Measurements from ENCODE around the gene ZNHIT6. TPM values are rescaled to one million over a fixed set of nuclear protein-coding genes. Genes with fewer than 3 reads are reported as not detected.

Gene ZNHIT6
- polyA plus RNA-seq, 1 donor (not counting 4 experiments of a cell fraction or from before 2014, with no cell fraction given): 20.9 TPM

DNA sequence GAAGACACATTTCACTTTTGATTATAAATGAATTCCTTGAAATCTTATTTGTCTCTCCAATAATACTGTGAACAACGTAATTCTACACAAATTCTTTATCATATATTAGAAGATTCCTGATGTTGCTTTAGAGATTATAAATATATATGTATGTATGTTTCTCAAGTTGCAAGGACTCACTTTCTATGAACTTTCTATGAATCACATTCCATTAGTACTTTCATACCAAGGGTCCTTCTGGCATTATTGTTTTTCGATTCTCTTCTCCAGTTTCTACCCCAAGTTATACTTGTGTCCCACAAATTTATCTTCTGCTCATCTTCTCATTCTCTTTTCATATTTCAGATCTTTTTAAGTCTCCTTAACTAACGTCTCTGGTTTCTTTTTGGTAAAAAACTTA is 55.9 kb downstream of the ZNHIT6 start:
- Histone ChIP-seq H3K9me3 (ENCODE audit: control insufficient read depth, low read depth, low read length) (no peaks in the 10 kb centered on the region), H3K79me2 (ENCODE audit: control insufficient read depth, insufficient read depth, low read length) (no peaks in the 10 kb centered on the region), H3K36me3 (ENCODE audit: control insufficient read depth in 2 of 2, extremely low read depth in 1 of 2, insufficient read depth in 2 of 2, low read length in 2 of 2) (peaks cover 5 to 7% of the 10 kb centered on the region in 2 experiments), H3K9ac (ENCODE audit: control insufficient read depth, extremely low read depth, insufficient read depth, low read length) (no peak overlapping the region), H3K27me3 (ENCODE audit: control insufficient read depth, extremely low read depth, insufficient read depth, low read length) (no peaks in the 10 kb centered on the region), H3K4me2 (ENCODE audit: control insufficient read depth, extremely low read depth, insufficient read depth, low read depth, low read length) (no peak overlapping the region), H4K20me1 (ENCODE audit: control insufficient read depth, extremely low read depth, insufficient read depth, low read length) (no peaks in the 10 kb centered on the region), H3K27ac (ENCODE audit: control insufficient read depth, insufficient read depth, low read length) (no peak overlapping the region), H2AFZ (ENCODE audit: control insufficient read depth, low read length) (no peak overlapping the region), H3K9me1 (ENCODE audit: control insufficient read depth, extremely low read depth, insufficient read depth, low read length) (no peaks in the 10 kb centered on the region), H3K4me3 (ENCODE audit: control insufficient read depth in 2 of 3, extremely low read depth in 1 of 3, insufficient read depth in 2 of 3, low read depth in 1 of 3, low read length in 3 of 3) (no peak overlapping the region), H3K4me1 (ENCODE audit: control insufficient read depth, extremely low read depth, insufficient read depth, low read length) (peaks cover 6% of the 10 kb centered on the region)
- TF ChIP-seq, protein P1, sequence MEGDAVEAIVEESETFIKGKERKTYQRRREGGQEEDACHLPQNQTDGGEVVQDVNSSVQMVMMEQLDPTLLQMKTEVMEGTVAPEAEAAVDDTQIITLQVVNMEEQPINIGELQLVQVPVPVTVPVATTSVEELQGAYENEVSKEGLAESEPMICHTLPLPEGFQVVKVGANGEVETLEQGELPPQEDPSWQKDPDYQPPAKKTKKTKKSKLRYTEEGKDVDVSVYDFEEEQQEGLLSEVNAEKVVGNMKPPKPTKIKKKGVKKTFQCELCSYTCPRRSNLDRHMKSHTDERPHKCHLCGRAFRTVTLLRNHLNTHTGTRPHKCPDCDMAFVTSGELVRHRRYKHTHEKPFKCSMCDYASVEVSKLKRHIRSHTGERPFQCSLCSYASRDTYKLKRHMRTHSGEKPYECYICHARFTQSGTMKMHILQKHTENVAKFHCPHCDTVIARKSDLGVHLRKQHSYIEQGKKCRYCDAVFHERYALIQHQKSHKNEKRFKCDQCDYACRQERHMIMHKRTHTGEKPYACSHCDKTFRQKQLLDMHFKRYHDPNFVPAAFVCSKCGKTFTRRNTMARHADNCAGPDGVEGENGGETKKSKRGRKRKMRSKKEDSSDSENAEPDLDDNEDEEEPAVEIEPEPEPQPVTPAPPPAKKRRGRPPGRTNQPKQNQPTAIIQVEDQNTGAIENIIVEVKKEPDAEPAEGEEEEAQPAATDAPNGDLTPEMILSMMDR (optimal IDR thresholded peaks at IDR 0.05 in 1 of 3, IDR thresholded peaks at IDR 0.05 in 1 of 3, conservative IDR thresholded peaks at IDR 0.05 in 1 of 3; ENCODE audit: extremely low read depth in 1 of 3, insufficient read depth in 2 of 3, low read length in 3 of 3): no peak
- no peak for TF ChIP-seq EZH2 (IDR thresholded peaks at IDR 0.05; ENCODE audit: low read length)
- dilution Hi-C loops (cut with MboI; ENCODE audit: extremely low pct_ligation_motif_present, low sequenced_read_pairs): no loop called here
- DNase-seq (ENCODE audit: low read depth, low spot score) (no peak), FAIRE-seq (no peak)

DNA sequence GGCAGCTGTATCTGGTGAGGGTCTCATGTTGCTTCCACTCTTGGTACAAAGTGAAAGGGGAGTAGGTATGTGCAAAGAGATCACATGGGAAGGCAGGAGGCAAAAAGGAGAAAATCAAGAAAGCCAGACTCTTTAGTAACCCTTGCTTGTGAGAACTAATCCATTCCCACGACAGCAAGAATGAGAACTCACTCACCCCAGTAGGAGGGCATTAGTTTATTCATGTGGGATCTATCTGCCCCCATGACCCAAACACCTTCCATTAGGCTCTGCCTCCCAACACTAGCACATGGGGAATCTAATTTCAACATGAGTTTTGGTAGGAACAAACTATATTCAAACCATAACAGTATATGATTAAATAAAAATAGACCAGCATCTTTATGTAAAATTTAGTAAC is 57.6 kb downstream of the ZNHIT6 start:
- peaks cover 5 to 7% of the 10 kb centered on the region in 2 experiments for H3K36me3 ChIP-seq (ENCODE audit: control insufficient read depth in 2 of 2, extremely low read depth in 1 of 2, insufficient read depth in 2 of 2, low read length in 2 of 2)
- dilution Hi-C loops (cut with MboI; ENCODE audit: extremely low pct_ligation_motif_present, low sequenced_read_pairs): no loop called here
- no peak for FAIRE-seq

More for the DNA sequence above, 57.6 kb downstream of the ZNHIT6 start:
- Histone ChIP-seq H4K20me1 (ENCODE audit: control insufficient read depth, extremely low read depth, insufficient read depth, low read length) (no peaks in the 10 kb centered on the region), H3K4me1 (ENCODE audit: control insufficient read depth, extremely low read depth, insufficient read depth, low read length) (peaks cover 6% of the 10 kb centered on the region), H3K79me2 (ENCODE audit: control insufficient read depth, insufficient read depth, low read length) (no peaks in the 10 kb centered on the region), H3K9me3 (ENCODE audit: control insufficient read depth, low read depth, low read length) (no peaks in the 10 kb centered on the region), H3K27ac (ENCODE audit: control insufficient read depth, insufficient read depth, low read length) (no peak overlapping the region), H3K4me2 (ENCODE audit: control insufficient read depth, extremely low read depth, insufficient read depth, low read depth, low read length) (no peak overlapping the region), H3K9me1 (ENCODE audit: control insufficient read depth, extremely low read depth, insufficient read depth, low read length) (no peaks in the 10 kb centered on the region), H3K9ac (ENCODE audit: control insufficient read depth, extremely low read depth, insufficient read depth, low read length) (no peak overlapping the region), H3K4me3 (ENCODE audit: control insufficient read depth in 2 of 3, extremely low read depth in 1 of 3, insufficient read depth in 2 of 3, low read depth in 1 of 3, low read length in 3 of 3) (no peak overlapping the region), H2AFZ (ENCODE audit: control insufficient read depth, low read length) (no peak overlapping the region), H3K27me3 (ENCODE audit: control insufficient read depth, extremely low read depth, insufficient read depth, low read length) (no peaks in the 10 kb centered on the region)
- no peak for DNase-seq (ENCODE audit: low read depth, low spot score)
- TF ChIP-seq EZH2 (IDR thresholded peaks at IDR 0.05; ENCODE audit: low read length): no peak
- TF ChIP-seq, protein P1 (optimal IDR thresholded peaks at IDR 0.05 in 1 of 3, IDR thresholded peaks at IDR 0.05 in 1 of 3, conservative IDR thresholded peaks at IDR 0.05 in 1 of 3; ENCODE audit: extremely low read depth in 1 of 3, insufficient read depth in 2 of 3, low read length in 3 of 3): no peak
